ENCODE results near the gene OR5AC2.

- TF ChIP-seq POLR2AphosphoS5 (IDR thresholded peaks at IDR 0.05; ENCODE audit: borderline replicate concordance, low read depth, low read length) (no peak), EZH2 (IDR thresholded peaks at IDR 0.05) (no peak)
Measured at GRCh38 chr3:98136631-98137030, 49.7 kb downstream of the OR5AC2 start.
